WTC11 (cell line): Measurements from ENCODE around the gene TPT1.

Experiments
- CTCF ChIP-seq: fragments of 200-600 bp; IDR thresholded peaks from 2 replicates; pipeline ENCODE4 v1.8.0; 2022; ENCODE audit warnings: antibody characterized with exemption
- IRF1 ChIP-seq: sonication (generic); formaldehyde crosslinking; IDR thresholded peaks from 2 replicates; pipeline ENCODE4 v1.8.0; 2023; ENCODE audit warnings: missing genetic modification reagents
- ZNF423 ChIP-seq: fragments of 250-450 bp; sonication (Bioruptor Pico); IDR thresholded peaks from 2 replicates; pipeline ENCODE4 v2.1.2; 2022; ENCODE audit warnings: mild to moderate bottlenecking, moderate library complexity

- no peak for TF ChIP-seq IRF1 (CRISPR knock-in tag)
- no peak for TF ChIP-seq ZNF423 (CRISPR knock-in tag)
- no peak for TF ChIP-seq CTCF
These were observed 33.9 kb upstream of the TPT1 start for GRCh38 chr13:45374917-45375316.
